Thyroid gland (tissue), 4 donors: ENCODE data around the gene CTSH. TPM values are rescaled to one million over a fixed set of nuclear protein-coding genes. Genes with fewer than 3 reads are reported as not detected.

Source experiments
- DNase-seq, 2 donors: peaks; one replicate each; pipeline ENCODE4 v3.0.0-alpha.2; 2019
- H3K27ac ChIP-seq, 3 donors: fragments of 200-600 bp; sonication (generic); 1 replicate in 2 of 3; 2 replicates in 1 of 3; pipeline ENCODE4 v1.5.1; 2016 to 2019; ENCODE audit warnings: mild to moderate bottlenecking in 1 of 3, moderate library complexity in 1 of 3
- H3K27me3 ChIP-seq: fragments of 200-600 bp; sonication (generic); one replicate; pipeline ENCODE4 v1.5.1; 2019
- H3K36me3 ChIP-seq, 2 donors: fragments of 200-600 bp; sonication (generic); one replicate each; pipeline ENCODE4 v1.5.1; 2016 to 2019
- H3K4me1 ChIP-seq, 2 donors: fragments of 200-600 bp; sonication (generic); one replicate each; pipeline ENCODE4 v1.5.1; 2017 to 2019
- H3K4me3 ChIP-seq, 3 donors: fragments of 200-600 bp; sonication (generic); replicated peaks in 1 of 3; 1 replicate in 2 of 3; 2 replicates in 1 of 3; pipeline ENCODE4 v1.5.1; 2016; ENCODE audit warnings: mild to moderate bottlenecking in 1 of 3
- H3K9me3 ChIP-seq: fragments of 200-600 bp; sonication (generic); one replicate; pipeline ENCODE4 v1.5.1; 2017
- POLR2A ChIP-seq, 2 donors: fragments of 450-650 bp; IDR thresholded peaks; one replicate each; pipeline ENCODE4 v1.6.1; 2017; ENCODE audit warnings: antibody characterized with exemption in 2 of 2, mild to moderate bottlenecking in 2 of 2, moderate library complexity in 1 of 2
- WGBS, 2 donors: methylation state at CpG; one replicate each; pipeline ENCODE4 v1.1.5; 2017; 5-methylcytosine and 5-hydroxymethylcytosine counted together
- intact Hi-C: fragments of 100-400 bp; cut with DNase I; formaldehyde crosslinking; loops from one replicate; pipeline ENCODE4 v1.15.1; 2023
- total RNA-seq, 4 donors: library from RNA; depleted of rRNA; stranded (reverse); fragments of >200 nt; gene quantifications; one replicate each; pipeline ENCODE4 v1.2.3, GENCODE V29; 2016
- TF ChIP-seq, protein P1 (sequence below), 6 experiments: fragments of 200-600 bp in 3 of 6; fragments of 450-650 bp in 3 of 6; sonication (generic) in 3 of 6; IDR thresholded peaks; one replicate each; pipeline ENCODE4 v1.5.1; 2016 to 2019; ENCODE audit warnings: antibody characterized with exemption in 6 of 6, mild to moderate bottlenecking in 2 of 6, inconsistent platforms in 1 of 6, moderate library complexity in 1 of 6

Gene CTSH
- total RNA-seq, 4 donors from 2014 or later: 91.1 to 123 (median 110) TPM

DNA sequence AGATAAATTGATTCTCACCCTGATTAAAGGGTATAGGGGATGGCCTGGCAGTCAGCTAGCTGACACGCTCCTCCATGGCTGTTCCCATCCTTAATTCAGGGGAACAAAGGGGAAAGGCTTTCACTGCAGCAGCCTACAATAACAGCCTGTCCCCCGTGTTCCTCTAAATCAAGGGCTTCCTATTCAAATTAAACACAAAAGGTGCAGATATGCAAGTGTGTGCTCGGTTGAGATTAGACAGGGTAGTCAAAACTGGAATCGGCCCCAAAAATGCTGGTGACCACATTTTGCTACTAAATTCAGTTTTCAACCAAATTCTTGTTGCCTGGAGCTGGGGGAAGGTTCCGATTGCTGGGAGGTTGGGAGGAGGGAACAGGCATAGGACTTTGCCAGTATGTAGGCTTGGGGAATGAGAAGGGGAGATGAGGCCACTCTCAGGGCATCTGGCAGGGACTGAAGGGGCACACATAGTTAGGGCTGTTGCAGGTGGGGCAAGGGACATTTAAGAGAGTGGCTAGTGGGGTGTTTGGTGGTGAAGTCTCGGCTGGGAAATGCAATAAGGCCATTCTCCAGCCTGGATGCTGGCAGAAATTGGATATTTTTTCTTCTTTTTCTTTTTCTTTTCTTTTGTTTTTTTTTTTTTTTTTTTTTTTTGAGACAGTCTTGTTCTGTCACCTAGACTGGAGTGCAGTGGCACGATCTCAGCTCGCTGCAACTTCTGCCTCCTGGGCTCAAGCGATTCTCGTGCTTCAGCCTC, 32.9 kb upstream of the CTSH start:
- intact Hi-C loops: no loop called here
- Histone ChIP-seq H3K9me3 (no peaks in the 10 kb centered on the region), H3K27me3 (no peaks in the 10 kb centered on the region), H3K4me3 (no peak overlapping the region), H3K4me1 (no peaks in the 10 kb centered on the region), H3K36me3 (no peaks in the 10 kb centered on the region), H3K27ac (no peak overlapping the region)
- no peak for TF ChIP-seq POLR2A (IDR thresholded peaks at IDR 0.05)
- TF ChIP-seq, protein P1, sequence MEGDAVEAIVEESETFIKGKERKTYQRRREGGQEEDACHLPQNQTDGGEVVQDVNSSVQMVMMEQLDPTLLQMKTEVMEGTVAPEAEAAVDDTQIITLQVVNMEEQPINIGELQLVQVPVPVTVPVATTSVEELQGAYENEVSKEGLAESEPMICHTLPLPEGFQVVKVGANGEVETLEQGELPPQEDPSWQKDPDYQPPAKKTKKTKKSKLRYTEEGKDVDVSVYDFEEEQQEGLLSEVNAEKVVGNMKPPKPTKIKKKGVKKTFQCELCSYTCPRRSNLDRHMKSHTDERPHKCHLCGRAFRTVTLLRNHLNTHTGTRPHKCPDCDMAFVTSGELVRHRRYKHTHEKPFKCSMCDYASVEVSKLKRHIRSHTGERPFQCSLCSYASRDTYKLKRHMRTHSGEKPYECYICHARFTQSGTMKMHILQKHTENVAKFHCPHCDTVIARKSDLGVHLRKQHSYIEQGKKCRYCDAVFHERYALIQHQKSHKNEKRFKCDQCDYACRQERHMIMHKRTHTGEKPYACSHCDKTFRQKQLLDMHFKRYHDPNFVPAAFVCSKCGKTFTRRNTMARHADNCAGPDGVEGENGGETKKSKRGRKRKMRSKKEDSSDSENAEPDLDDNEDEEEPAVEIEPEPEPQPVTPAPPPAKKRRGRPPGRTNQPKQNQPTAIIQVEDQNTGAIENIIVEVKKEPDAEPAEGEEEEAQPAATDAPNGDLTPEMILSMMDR (IDR thresholded peaks at IDR 0.05): no peak
- DNase-seq: no peak
- WGBS, 2 donors: 79 to 88% methylated on average over 10 of the region's 10 CpGs

DNA sequence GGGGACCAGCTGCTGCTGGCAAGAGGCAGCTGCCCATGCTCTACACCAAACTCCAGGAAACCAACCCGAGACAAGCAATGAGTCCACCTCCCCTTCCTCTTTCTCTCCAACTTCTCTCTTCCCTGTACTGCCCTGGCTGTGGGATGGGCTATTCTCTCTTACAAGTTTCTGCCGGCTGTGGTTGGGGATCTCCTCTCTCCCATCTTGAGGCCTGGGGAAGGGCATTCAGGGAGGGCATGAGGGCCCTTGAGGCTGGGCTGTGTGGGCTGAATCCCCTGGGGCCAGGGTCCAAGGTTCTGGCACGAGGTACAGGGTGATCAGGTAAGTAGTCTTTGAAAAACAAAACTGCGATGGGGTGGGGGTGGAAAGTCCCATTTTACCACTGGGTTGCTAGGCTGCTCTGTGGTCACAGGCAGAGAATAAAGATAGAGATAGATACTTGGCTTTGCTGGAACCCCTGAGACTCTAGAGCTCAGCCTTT, 32.3 kb upstream of the CTSH start:
- H3K4me3 ChIP-seq: no peak overlapping the region
- no peak for TF ChIP-seq POLR2A (IDR thresholded peaks at IDR 0.05)
- TF ChIP-seq, protein P1 (IDR thresholded peaks at IDR 0.05): no peak
- 58 to 64% methylated on average over 3 to 4 of the region's 4 CpGs for WGBS, 2 donors
- no peaks in the 10 kb centered on the region for H3K4me1 ChIP-seq
- no peaks in the 10 kb centered on the region for H3K27me3 ChIP-seq
- DNase-seq: no peak
- no peak overlapping the region for H3K27ac ChIP-seq
- intact Hi-C loops: no loop called here
- no peaks in the 10 kb centered on the region for H3K36me3 ChIP-seq
- no peaks in the 10 kb centered on the region for H3K9me3 ChIP-seq

DNA sequence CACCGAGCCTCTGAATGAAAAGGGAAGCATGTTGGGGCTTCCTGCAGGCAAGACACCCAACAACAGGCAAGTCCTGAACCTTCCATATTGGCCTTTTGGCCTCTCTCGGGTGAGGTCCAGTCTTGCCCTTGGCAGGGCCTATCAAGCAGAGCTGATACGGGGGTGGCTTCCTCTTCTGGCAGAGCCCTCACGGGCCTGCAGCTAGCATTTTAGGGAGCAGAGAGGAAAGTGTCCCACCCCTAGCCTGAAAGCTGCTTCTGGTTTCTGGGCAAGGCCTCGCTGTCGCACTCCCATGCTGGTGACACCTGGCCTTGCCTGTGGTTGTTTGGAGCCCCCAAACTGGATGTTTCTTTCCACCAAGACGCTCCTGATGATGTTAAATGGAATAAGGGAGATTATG, 31.8 kb upstream of the CTSH start:
- 83 to 91% methylated on average over 6 to 7 of the region's 7 CpGs for WGBS, 2 donors
- TF ChIP-seq, protein P1 (IDR thresholded peaks at IDR 0.05): no peak
- TF ChIP-seq POLR2A (IDR thresholded peaks at IDR 0.05): no peak
- Histone ChIP-seq H3K27me3 (no peaks in the 10 kb centered on the region), H3K4me3 (no peak overlapping the region), H3K4me1 (no peaks in the 10 kb centered on the region), H3K27ac (no peak overlapping the region), H3K9me3 (no peaks in the 10 kb centered on the region), H3K36me3 (no peaks in the 10 kb centered on the region)
- intact Hi-C loops: no loop called here
- DNase-seq: no peak

DNA sequence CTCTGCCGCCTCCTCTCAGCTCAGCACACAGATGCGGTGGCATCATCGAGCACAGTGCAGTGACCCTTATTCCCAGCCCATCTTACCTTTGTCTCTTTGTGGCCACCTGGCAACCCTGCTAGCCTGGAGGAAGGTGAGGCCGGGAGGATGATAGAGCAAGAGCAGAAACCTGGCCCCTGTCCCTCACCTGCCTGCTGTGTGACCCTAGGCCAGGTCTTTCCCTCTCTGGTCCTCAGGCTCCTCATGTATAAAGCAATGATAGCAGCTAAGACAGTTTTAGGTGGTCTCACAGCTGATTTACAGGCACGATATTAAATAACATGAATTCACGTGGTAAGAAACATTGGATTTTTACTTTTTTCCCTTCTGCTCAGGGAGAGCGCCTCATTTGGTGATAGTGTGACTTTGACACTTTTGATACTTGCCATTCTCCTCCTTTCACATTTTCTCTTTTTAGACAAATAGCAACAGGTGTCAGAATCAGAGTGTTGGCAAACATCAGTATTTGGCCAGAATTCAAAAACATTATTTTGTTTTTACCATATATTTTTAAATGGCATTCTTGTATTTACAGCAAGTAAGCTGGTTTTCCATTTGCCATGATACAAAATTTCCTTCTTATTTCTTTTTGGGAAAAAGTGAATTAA, 29.5 kb upstream of the CTSH start:
- no peak overlapping the region for H3K4me3 ChIP-seq
- H3K27ac ChIP-seq: no peak overlapping the region
- 93 to 96% methylated on average over 7 of the region's 7 CpGs for WGBS, 2 donors
- H3K9me3 ChIP-seq: no peaks in the 10 kb centered on the region
- H3K27me3 ChIP-seq: no peaks in the 10 kb centered on the region
- no peak for DNase-seq
- intact Hi-C loops: no loop called here
- H3K36me3 ChIP-seq: no peaks in the 10 kb centered on the region
- no peak for TF ChIP-seq POLR2A (IDR thresholded peaks at IDR 0.05)
- TF ChIP-seq, protein P1 (IDR thresholded peaks at IDR 0.05): no peak
- H3K4me1 ChIP-seq: no peaks in the 10 kb centered on the region
